ENCODE results near the gene MSI2. TPM values are rescaled to one million over a fixed set of nuclear protein-coding genes. Genes with fewer than 3 reads are reported as not detected.

The MSI2 gene
- total RNA-seq, 4 donors from 2014 or later, result 19.7 to 35.8 (median 22.4) TPM

DNA sequence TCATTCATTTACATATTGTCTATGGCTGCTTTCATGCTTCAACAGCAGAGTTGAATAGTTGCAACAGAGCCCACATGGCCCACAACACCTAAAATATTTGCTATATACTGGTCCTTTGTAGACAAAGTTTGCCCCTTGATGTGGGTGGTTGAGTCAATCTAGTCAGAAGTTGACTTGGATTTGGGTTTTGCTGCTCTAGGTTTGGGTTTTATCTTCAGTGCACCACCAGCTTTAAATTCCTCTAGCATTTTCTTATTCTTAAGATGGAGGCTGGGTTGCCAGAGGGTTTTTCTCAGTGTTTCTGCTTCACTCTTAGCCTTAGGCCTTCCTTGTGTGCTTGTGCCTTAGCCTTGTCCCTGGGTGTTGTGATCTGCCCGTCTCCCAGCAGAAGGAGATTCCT is 437.7 kb downstream of the MSI2 start:
- TF ChIP-seq POLR2A (IDR thresholded peaks at IDR 0.05) (no peak), POLR2AphosphoS5 (IDR thresholded peaks at IDR 0.05) (no peak), EP300 (IDR thresholded peaks at IDR 0.05) (no peak)
- TF ChIP-seq, protein P1, sequence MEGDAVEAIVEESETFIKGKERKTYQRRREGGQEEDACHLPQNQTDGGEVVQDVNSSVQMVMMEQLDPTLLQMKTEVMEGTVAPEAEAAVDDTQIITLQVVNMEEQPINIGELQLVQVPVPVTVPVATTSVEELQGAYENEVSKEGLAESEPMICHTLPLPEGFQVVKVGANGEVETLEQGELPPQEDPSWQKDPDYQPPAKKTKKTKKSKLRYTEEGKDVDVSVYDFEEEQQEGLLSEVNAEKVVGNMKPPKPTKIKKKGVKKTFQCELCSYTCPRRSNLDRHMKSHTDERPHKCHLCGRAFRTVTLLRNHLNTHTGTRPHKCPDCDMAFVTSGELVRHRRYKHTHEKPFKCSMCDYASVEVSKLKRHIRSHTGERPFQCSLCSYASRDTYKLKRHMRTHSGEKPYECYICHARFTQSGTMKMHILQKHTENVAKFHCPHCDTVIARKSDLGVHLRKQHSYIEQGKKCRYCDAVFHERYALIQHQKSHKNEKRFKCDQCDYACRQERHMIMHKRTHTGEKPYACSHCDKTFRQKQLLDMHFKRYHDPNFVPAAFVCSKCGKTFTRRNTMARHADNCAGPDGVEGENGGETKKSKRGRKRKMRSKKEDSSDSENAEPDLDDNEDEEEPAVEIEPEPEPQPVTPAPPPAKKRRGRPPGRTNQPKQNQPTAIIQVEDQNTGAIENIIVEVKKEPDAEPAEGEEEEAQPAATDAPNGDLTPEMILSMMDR (IDR thresholded peaks at IDR 0.05), result no peak
- Histone ChIP-seq H3K27ac (no peak overlapping the region), H3K9me3 (no peaks in the 10 kb centered on the region), H3K4me3 (no peak overlapping the region), H3K27me3 (peaks cover 24% of the 10 kb centered on the region), H3K4me1 (no peaks in the 10 kb centered on the region), H3K36me3 (no peaks in the 10 kb centered on the region)
- DNase-seq (ENCODE audit: low spot score in 2 of 2), result no peak
- WGBS, result 87% methylated on average over 1 of the region's 1 CpG

GRCh38 chr17:57696050-57696449 is 439.7 kb downstream of the MSI2 start:
- H3K9me3 ChIP-seq, result no peaks in the 10 kb centered on the region
- no peak for TF ChIP-seq POLR2A (IDR thresholded peaks at IDR 0.05)
- no peak for TF ChIP-seq POLR2AphosphoS5 (IDR thresholded peaks at IDR 0.05)
- TF ChIP-seq, protein P1 (IDR thresholded peaks at IDR 0.05), result no peak
- TF ChIP-seq EP300 (IDR thresholded peaks at IDR 0.05), result no peak
- H3K4me1 ChIP-seq, result no peaks in the 10 kb centered on the region
- no peaks in the 10 kb centered on the region for H3K36me3 ChIP-seq
- no peak overlapping the region for H3K27ac ChIP-seq
- no peak overlapping the region for H3K4me3 ChIP-seq
- peak in 1 of 2 donors; percentile 53 for DNase-seq (ENCODE audit: low spot score in 2 of 2)
- H3K27me3 ChIP-seq, result peaks cover 24% of the 10 kb centered on the region
- 61% methylated on average over 3 of the region's 3 CpGs for WGBS

DNA sequence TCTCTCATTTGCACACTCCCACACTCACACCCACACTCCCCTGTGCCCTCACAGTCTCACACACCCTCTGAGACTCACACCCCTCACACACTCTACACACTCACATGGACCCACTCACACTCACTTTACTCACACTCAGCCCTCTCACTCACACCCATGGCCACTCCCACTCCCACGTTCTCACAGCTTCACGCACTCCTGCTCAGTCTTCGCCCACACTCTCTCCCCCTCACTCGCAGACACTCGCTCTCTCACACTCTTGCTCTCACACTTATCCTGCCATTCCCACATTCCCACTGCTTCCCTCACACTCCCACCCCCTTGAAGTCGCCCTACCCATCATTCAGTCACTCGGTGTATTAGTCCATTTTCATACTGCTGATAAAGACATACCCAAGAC is 440.9 kb downstream of the MSI2 start:
- Histone ChIP-seq H3K27ac (no peak overlapping the region), H3K4me1 (no peaks in the 10 kb centered on the region), H3K4me3 (no peak overlapping the region), H3K9me3 (no peaks in the 10 kb centered on the region), H3K36me3 (no peaks in the 10 kb centered on the region), H3K27me3 (peaks cover 26% of the 10 kb centered on the region)
- peak in 1 of 2 donors; percentile 20 for DNase-seq (ENCODE audit: low spot score in 2 of 2)
- WGBS, result 92% methylated on average over 7 of the region's 7 CpGs
- TF ChIP-seq POLR2AphosphoS5 (IDR thresholded peaks at IDR 0.05) (no peak), EP300 (IDR thresholded peaks at IDR 0.05) (no peak)
- TF ChIP-seq, protein P1 (IDR thresholded peaks at IDR 0.05), result no peak

- no peaks in the 10 kb centered on the region for H3K4me1 ChIP-seq
- peaks cover 29% of the 10 kb centered on the region for H3K27me3 ChIP-seq
- 76% methylated on average over 12 of the region's 12 CpGs for WGBS
- no peak overlapping the region for H3K27ac ChIP-seq
- H3K36me3 ChIP-seq, result no peaks in the 10 kb centered on the region
- peak in 1 of 2 donors; percentile 17 for DNase-seq (ENCODE audit: low spot score in 2 of 2)
- TF ChIP-seq POLR2AphosphoS5 (IDR thresholded peaks at IDR 0.05) (no peak), POLR2A (IDR thresholded peaks at IDR 0.05) (no peak), EP300 (IDR thresholded peaks at IDR 0.05) (no peak)
- TF ChIP-seq, protein P1 (IDR thresholded peaks at IDR 0.05), result no peak
- no peaks in the 10 kb centered on the region for H3K9me3 ChIP-seq
- no peak overlapping the region for H3K4me3 ChIP-seq
Observed at GRCh38 chr17:57697891-57698711, 441.8 kb downstream of the MSI2 start.

DNA sequence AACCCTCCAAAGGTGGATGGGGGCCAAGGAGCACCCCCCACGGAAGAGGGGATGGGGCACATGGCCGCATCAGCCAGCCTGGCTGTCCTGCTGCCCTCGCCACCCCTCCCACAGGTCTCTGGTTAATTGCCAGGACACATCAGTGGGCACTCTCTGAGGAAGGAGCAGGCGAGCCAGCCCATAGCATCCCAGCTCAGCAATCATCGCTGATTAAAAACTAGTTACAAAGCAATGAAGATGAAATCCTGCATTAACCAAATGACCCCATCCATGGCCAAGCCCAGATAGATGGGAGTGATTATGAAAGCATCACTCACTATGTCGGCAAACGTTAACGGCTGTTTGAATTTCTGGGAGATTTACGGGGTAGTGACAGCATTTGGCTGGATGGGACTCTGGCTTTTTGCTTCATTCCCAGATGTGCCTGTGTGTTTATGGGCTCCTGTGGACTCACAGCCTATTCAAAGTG is 443.5 kb downstream of the MSI2 start:
- peak in 1 of 2 donors; percentile 55 for DNase-seq (ENCODE audit: low spot score in 2 of 2)
- 61% methylated on average over 8 of the region's 9 CpGs for WGBS
- Histone ChIP-seq H3K4me1 (no peaks in the 10 kb centered on the region), H3K27me3 (peaks cover 30% of the 10 kb centered on the region), H3K9me3 (no peaks in the 10 kb centered on the region), H3K4me3 (no peak overlapping the region), H3K36me3 (no peaks in the 10 kb centered on the region), H3K27ac (no peak overlapping the region)
- TF ChIP-seq EP300 (IDR thresholded peaks at IDR 0.05) (no peak), POLR2A (IDR thresholded peaks at IDR 0.05) (no peak)
- TF ChIP-seq, protein P1 (IDR thresholded peaks at IDR 0.05), result no peak

All from suprapubic skin (tissue), 4 donors.